WERI-Rb-1 (cell line): ENCODE results near the gene MCL1.
A peak's percentile ranks its signal among the peaks of the same experiment; 100 is the strongest.

ENCODE experiments used
- DNase-seq: peaks from one replicate; pipeline ENCODE4 v3.0.0-alpha.2; 2020
- H3K27ac ChIP-seq: fragments of 250-450 bp; sonication (Bioruptor Pico); 2 replicates; pipeline ENCODE4 v1.5.1; 2020; ENCODE audit warnings: mild to moderate bottlenecking, moderate library complexity
- H3K27me3 ChIP-seq: fragments of 250-450 bp; sonication (Bioruptor Pico); 2 replicates; pipeline ENCODE4 v1.5.1; 2021; ENCODE audit warnings: mild to moderate bottlenecking, low read depth, moderate library complexity; ENCODE audit not compliant: insufficient read depth, severe bottlenecking
- H3K36me3 ChIP-seq: fragments of 250-450 bp; sonication (Bioruptor Pico); 2 replicates; pipeline ENCODE4 v1.5.1; 2020; ENCODE audit warnings: mild to moderate bottlenecking, moderate library complexity
- H3K4me3 ChIP-seq: 2 replicates; pipeline ENCODE4 v1.5.1; 2011; ENCODE audit warnings: low read depth, mild to moderate bottlenecking, control low read depth, low read length
- H3K9me3 ChIP-seq: fragments of 250-450 bp; sonication (Bioruptor Pico); 2 replicates; pipeline ENCODE4 v1.5.1; 2021; ENCODE audit warnings: mild to moderate bottlenecking, moderate library complexity; ENCODE audit not compliant: severe bottlenecking
- TF ChIP-seq, protein P1 (sequence below): IDR thresholded peaks from 2 replicates; pipeline ENCODE4 v1.5.1; 2011; ENCODE audit warnings: low read depth, mild to moderate bottlenecking, control low read depth, inconsistent platforms, low read length

MCL1 gene

DNA sequence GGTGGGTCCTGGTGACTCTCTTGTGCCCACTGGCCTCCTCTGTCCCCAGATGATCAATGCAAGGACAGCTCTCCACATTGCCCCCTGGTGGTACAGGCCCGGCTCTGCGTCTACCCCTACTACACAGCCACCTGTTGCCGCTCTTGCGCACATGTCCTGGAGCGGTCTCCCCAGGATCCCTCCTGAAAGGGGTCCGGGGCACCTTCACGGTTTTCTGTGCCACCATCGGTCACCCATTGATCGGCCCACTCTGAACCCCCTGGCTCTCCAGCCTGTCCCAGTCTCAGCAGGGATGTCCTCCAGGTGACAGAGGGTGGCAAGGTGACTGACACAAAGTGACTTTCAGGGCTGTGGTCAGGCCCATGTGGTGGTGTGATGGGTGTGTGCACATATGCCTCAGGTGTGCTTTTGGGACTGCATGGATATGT lies 19.4 kb downstream of the MCL1 start:
- Histone ChIP-seq H3K36me3 (no peaks in the 10 kb centered on the region), H3K27ac (no peak overlapping the region), H3K9me3 (no peaks in the 10 kb centered on the region), H3K27me3 (no peaks in the 10 kb centered on the region), H3K4me3 (no peak overlapping the region)
- peak; percentile 89 for DNase-seq
- TF ChIP-seq, protein P1, sequence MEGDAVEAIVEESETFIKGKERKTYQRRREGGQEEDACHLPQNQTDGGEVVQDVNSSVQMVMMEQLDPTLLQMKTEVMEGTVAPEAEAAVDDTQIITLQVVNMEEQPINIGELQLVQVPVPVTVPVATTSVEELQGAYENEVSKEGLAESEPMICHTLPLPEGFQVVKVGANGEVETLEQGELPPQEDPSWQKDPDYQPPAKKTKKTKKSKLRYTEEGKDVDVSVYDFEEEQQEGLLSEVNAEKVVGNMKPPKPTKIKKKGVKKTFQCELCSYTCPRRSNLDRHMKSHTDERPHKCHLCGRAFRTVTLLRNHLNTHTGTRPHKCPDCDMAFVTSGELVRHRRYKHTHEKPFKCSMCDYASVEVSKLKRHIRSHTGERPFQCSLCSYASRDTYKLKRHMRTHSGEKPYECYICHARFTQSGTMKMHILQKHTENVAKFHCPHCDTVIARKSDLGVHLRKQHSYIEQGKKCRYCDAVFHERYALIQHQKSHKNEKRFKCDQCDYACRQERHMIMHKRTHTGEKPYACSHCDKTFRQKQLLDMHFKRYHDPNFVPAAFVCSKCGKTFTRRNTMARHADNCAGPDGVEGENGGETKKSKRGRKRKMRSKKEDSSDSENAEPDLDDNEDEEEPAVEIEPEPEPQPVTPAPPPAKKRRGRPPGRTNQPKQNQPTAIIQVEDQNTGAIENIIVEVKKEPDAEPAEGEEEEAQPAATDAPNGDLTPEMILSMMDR: peak; percentile 100

DNA sequence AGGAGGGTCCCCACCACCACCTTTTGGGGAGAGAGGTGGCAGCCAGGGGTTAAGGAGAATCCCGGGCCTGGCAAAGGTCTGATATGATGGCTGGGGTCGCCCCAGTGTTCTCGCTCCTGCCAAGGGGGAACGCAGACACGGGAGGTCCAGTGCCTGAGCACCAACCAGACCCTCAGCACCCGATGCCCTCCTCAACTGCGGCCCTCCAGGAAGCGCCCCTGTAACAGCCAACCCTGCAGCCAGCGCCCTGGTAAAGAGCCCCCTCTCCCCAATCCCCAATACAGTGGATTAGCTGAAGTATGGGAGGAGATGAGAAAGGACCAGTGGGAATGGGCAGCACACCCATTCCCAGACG lies 19.8 kb downstream of the MCL1 start:
- TF ChIP-seq, protein P1: no peak
- H3K9me3 ChIP-seq: no peaks in the 10 kb centered on the region
- no peak for DNase-seq
- H3K27me3 ChIP-seq: no peaks in the 10 kb centered on the region
- H3K27ac ChIP-seq: no peak overlapping the region
- H3K4me3 ChIP-seq: no peak overlapping the region
- no peaks in the 10 kb centered on the region for H3K36me3 ChIP-seq

DNA sequence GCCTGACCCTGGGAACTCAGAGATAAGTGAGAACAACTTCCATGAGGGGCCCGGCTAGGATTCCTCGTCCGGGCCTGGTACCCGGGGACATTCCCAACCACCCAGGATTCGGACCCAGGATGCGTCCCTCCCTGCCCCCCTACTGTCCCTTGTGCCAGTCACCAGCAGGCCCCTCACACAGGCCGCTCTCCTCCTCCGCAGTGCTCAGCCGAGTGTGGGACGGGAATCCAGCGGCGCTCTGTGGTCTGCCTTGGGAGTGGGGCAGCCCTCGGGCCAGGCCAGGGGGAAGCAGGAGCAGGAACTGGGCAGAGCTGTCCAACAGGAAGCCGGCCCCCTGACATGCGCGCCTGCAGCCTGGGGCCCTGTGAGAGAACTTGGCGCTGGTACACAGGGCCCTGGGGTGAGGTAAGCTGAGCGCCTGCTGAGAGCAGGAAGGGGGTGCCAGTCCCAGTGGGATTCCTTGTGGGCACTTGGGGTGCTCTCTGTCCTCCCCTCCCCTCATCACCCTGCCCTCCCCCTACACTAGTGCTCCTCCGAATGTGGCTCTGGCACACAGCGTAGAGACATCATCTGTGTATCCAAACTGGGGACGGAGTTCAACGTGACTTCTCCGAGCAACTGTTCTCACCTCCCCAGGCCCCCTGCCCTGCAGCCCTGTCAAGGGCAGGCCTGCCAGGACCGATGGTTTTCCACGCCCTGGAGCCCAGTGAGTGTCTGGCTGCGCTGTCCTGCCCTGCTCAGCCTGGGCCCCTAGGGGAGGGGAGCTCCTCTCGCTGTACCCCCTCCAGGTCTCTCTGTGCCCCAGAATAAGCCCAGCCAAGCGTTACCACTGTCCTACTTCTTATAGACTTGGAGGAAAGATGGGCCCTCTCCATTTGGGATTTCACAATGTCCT lies 20.4 kb downstream of the MCL1 start:
- H3K36me3 ChIP-seq: no peaks in the 10 kb centered on the region
- H3K27me3 ChIP-seq: no peaks in the 10 kb centered on the region
- DNase-seq: no peak
- H3K27ac ChIP-seq: no peak overlapping the region
- no peaks in the 10 kb centered on the region for H3K9me3 ChIP-seq
- TF ChIP-seq, protein P1: no peak
- no peak overlapping the region for H3K4me3 ChIP-seq

DNA sequence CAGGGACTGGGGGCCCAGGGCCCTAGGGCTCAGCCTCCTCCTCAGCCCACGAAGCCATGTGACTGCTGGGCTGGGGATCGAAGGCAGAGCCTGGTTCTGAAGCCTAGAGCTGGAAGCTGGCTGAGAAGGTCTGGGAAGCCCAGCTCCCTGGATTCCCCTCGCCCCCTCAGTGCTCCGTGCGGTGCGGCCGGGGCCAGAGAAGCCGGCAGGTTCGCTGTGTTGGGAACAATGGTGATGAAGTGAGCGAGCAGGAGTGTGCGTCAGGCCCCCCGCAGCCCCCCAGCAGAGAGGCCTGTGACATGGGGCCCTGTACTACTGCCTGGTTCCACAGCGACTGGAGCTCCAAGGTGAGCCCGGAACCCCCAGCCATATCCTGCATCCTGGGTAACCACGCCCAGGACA lies 21.1 kb downstream of the MCL1 start:
- no peak overlapping the region for H3K27ac ChIP-seq
- no peaks in the 10 kb centered on the region for H3K9me3 ChIP-seq
- no peaks in the 10 kb centered on the region for H3K36me3 ChIP-seq
- H3K27me3 ChIP-seq: no peaks in the 10 kb centered on the region
- TF ChIP-seq, protein P1: no peak
- no peak overlapping the region for H3K4me3 ChIP-seq
- no peak for DNase-seq

DNA sequence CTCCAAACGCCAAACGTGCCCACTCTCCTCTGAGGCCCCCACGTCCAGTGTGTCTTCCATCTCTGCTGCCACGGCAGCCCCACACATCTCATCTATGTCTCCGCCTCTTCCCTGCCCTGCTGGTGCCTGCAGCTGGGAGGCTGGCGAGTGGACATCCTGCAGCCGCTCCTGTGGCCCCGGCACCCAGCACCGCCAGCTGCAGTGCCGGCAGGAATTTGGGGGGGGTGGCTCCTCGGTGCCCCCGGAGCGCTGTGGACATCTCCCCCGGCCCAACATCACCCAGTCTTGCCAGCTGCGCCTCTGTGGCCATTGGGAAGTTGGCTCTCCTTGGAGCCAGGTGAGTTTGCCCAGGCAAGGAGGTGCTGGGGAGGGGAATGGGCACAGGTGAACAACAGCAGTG lies 21.6 kb downstream of the MCL1 start:
- H3K27me3 ChIP-seq: no peaks in the 10 kb centered on the region
- no peaks in the 10 kb centered on the region for H3K36me3 ChIP-seq
- no peak overlapping the region for H3K27ac ChIP-seq
- H3K4me3 ChIP-seq: no peak overlapping the region
- no peak for DNase-seq
- TF ChIP-seq, protein P1: no peak
- no peaks in the 10 kb centered on the region for H3K9me3 ChIP-seq
